Lower lobe of right lung (tissue), 2 donors: ENCODE data around the gene CAGE1. TPM values are rescaled to one million over a fixed set of nuclear protein-coding genes. Genes with fewer than 3 reads are reported as not detected.
"Not testable (repeated sequence)": the region's sequence is repeated elsewhere in the genome, so short reads cannot be mapped to it uniquely, and the experiment has no call there.

Experiments used
- ATAC-seq, 2 donors: fragments of 200-7000 bp; cut with Tn5 transposase; one replicate each; pipeline ENCODE4 v1.9.1; 2020 to 2022; ENCODE audit warnings: mild to moderate bottlenecking in 2 of 2, moderate library complexity in 2 of 2
- DNase-seq: peaks from one replicate; pipeline ENCODE4 v3.0.0-alpha.2; 2020
- H3K27ac ChIP-seq: fragments of 200-600 bp; one replicate; pipeline ENCODE4 v1.8.0; 2022
- H3K27me3 ChIP-seq: fragments of 200-600 bp; one replicate; pipeline ENCODE4 v1.8.0; 2022; ENCODE audit warnings: low read depth
- H3K36me3 ChIP-seq: fragments of 200-600 bp; one replicate; pipeline ENCODE4 v1.8.0; 2022; ENCODE audit warnings: mild to moderate bottlenecking
- H3K4me1 ChIP-seq: fragments of 200-600 bp; one replicate; pipeline ENCODE4 v1.8.0; 2022
- H3K4me3 ChIP-seq: fragments of 200-600 bp; one replicate; pipeline ENCODE4 v1.8.0; 2022; ENCODE audit warnings: mild to moderate bottlenecking
- H3K9me3 ChIP-seq: fragments of 200-600 bp; one replicate; pipeline ENCODE4 v1.8.0; 2022
- CTCF ChIP-seq: fragments of 200-600 bp; IDR thresholded peaks from one replicate; pipeline ENCODE4 v1.8.0; 2022; ENCODE audit warnings: antibody characterized with exemption, mild to moderate bottlenecking
- intact Hi-C: fragments of 100-400 bp; cut with DNase I; formaldehyde crosslinking; loops from one replicate; pipeline ENCODE4 v1.11.0; 2022
- total RNA-seq: library from RNA; stranded (reverse); fragmentation: NEBNext Ultra II Directional; extraction: Animal tissue kit (Norgen Biotek cat#: 25700); gene quantifications from one replicate; pipeline ENCODE4 v1.2.1, GENCODE V29; 2021
- donor health status: DM: no; HTN: yes; CAD: no; lungs with severe emphysema.

The CAGE1 gene
- total RNA-seq, 1 donor from 2014 or later = not detected

- H3K4me3 ChIP-seq = no peak overlapping the region
- no peaks in the 10 kb centered on the region for H3K27me3 ChIP-seq
- H3K4me1 ChIP-seq = peaks cover 15% of the 10 kb centered on the region
- H3K36me3 ChIP-seq = no peaks in the 10 kb centered on the region
- intact Hi-C loops = no loop called here
- H3K27ac ChIP-seq = peak overlapping the region; percentile 41
- ATAC-seq (peak; percentile 84 to 92), DNase-seq (no peak)
- no peak for TF ChIP-seq CTCF
- no peaks in the 10 kb centered on the region for H3K9me3 ChIP-seq
Measured at GRCh38 chr6:7324520-7324919, 65.0 kb downstream of the CAGE1 start.

- intact Hi-C loops = no loop called here
- no peaks in the 10 kb centered on the region for H3K36me3 ChIP-seq
- TF ChIP-seq CTCF = no peak
Measured at GRCh38 chr6:7323074-7323473, 66.5 kb downstream of the CAGE1 start.

GRCh38 chr6:7321866-7322265 is 67.7 kb downstream of the CAGE1 start:
- H3K27me3 ChIP-seq, DNase-seq, H3K27ac ChIP-seq, H3K9me3 ChIP-seq, H3K4me1 ChIP-seq, ATAC-seq, H3K36me3 ChIP-seq, H3K4me3 ChIP-seq, intact Hi-C loops: not testable (repeated sequence)

More at GRCh38 chr6:7323074-7323473, 66.5 kb downstream of the CAGE1 start:
- no peak overlapping the region for H3K4me3 ChIP-seq
- H3K27ac ChIP-seq = no peak overlapping the region
- H3K9me3 ChIP-seq = no peaks in the 10 kb centered on the region
- no peaks in the 10 kb centered on the region for H3K27me3 ChIP-seq
- no peak for ATAC-seq
- no peak for DNase-seq
- H3K4me1 ChIP-seq = peaks cover 11% of the 10 kb centered on the region

- H3K4me3 ChIP-seq, intact Hi-C loops, H3K27ac ChIP-seq, H3K27me3 ChIP-seq, DNase-seq, H3K4me1 ChIP-seq, H3K36me3 ChIP-seq, ATAC-seq, H3K9me3 ChIP-seq: not testable (repeated sequence)
Measured at GRCh38 chr6:7319406-7319805, 70.1 kb downstream of the CAGE1 start.

GRCh38 chr6:7317538-7317937 is 72.0 kb downstream of the CAGE1 start:
- Histone ChIP-seq H3K27me3 (no peaks in the 10 kb centered on the region), H3K4me3 (no peak overlapping the region), H3K27ac (no peak overlapping the region), H3K9me3 (no peaks in the 10 kb centered on the region), H3K36me3 (no peaks in the 10 kb centered on the region), H3K4me1 (peaks cover 6% of the 10 kb centered on the region)
- ATAC-seq = no peak
- TF ChIP-seq CTCF = no peak
- intact Hi-C loops = no loop called here
- no peak for DNase-seq

- no peak overlapping the region for H3K4me3 ChIP-seq
Measured at GRCh38 chr6:7316658-7317533, 72.6 kb downstream of the CAGE1 start.

More at GRCh38 chr6:7316658-7317533, 72.6 kb downstream of the CAGE1 start:
- no peak for TF ChIP-seq CTCF
- ATAC-seq = no peak
- H3K9me3 ChIP-seq = no peaks in the 10 kb centered on the region
- H3K27me3 ChIP-seq = no peaks in the 10 kb centered on the region
- peaks cover 10% of the 10 kb centered on the region for H3K4me1 ChIP-seq
- H3K36me3 ChIP-seq = no peaks in the 10 kb centered on the region
- intact Hi-C loops = no loop called here
- no peak for DNase-seq
- no peak overlapping the region for H3K27ac ChIP-seq
